HCT116 (cell line): ENCODE measurements around the gene HDHD5. TPM values are rescaled to one million over a fixed set of nuclear protein-coding genes. Genes with fewer than 3 reads are reported as not detected.

Experiments used
- ATAC-seq: fragments of 200-7000 bp; cut with Tn5 transposase; 2 replicates; pipeline ENCODE4 v1.9.1; 2020; ENCODE audit warnings: mild to moderate bottlenecking, moderate library complexity
- BruUV-seq: library from RNA; stranded (reverse); fragments of 400-500 nt; replicated peaks from 2 replicates; lab custom pipeline; 2021; lab: Mats Ljungman, UMichigan
- CTCF ChIA-PET: fragments of 300-600 bp; sonication (Branson Sonifier 250); formaldehyde crosslinking; loops from one replicate; lab custom pipeline; 2021; ENCODE audit warnings: antibody characterized with exemption; lab: Charles Lee
- POLR2A ChIA-PET: fragments of 300-600, 350-600 bp; sonication (Branson Sonifier 250); formaldehyde crosslinking; loops from one replicate; lab custom pipeline; 2021; ENCODE audit warnings: antibody characterized with exemption; lab: Charles Lee
- RAD21 ChIA-PET, 2 experiments: fragments of 300-600 bp; sonication (Branson Sonifier 250); formaldehyde crosslinking; loops; one replicate each; lab custom pipeline; 2023; ENCODE audit warnings: low total read pairs in 2 of 2; ENCODE audit not compliant: uncharacterized antibody in 2 of 2, unreplicated experiment in 2 of 2, low non-redundant PET in 1 of 2; lab: Charles Lee
- DNase-seq: peaks from one replicate; pipeline ENCODE4 v3.0.0-alpha.2; 2010; ENCODE audit warnings: low read depth, low spot score
- H2AFZ ChIP-seq: fragments of 200-600 bp; shearing (Covaris generic), sonication (generic); 2 replicates; pipeline ENCODE4 v1.6.1; 2017; ENCODE audit warnings: low read depth, mixed run types, mixed read lengths, antibody characterized with exemption, low read length; ENCODE audit not compliant: poor library complexity, severe bottlenecking
- H3K27ac ChIP-seq: 2 replicates; pipeline ENCODE4 v1.5.1; 2012; ENCODE audit warnings: low read depth, low read length
- H3K27me3 ChIP-seq: fragments of 200-600 bp; sonication (generic); 2 replicates; pipeline ENCODE4 v1.6.1; 2016; ENCODE audit warnings: mixed run types, low read length, mixed read lengths; ENCODE audit not compliant: insufficient read depth
- H3K36me3 ChIP-seq, 2 experiments: fragments of 200-500 bp in 1 of 2; fragments of 200-600 bp in 1 of 2; sonication (Bioruptor generic) in 1 of 2; sonication (generic) in 1 of 2; 2 replicates each; pipeline versions ENCODE4 v1.5.1 to v1.6.1; 2014 to 2016; ENCODE audit warnings: low read length in 2 of 2, inconsistent platforms in 1 of 2, mixed read lengths in 1 of 2, mixed run types in 1 of 2; ENCODE audit not compliant: insufficient read depth in 2 of 2, control insufficient read depth in 1 of 2
- H3K4me1 ChIP-seq, 2 experiments: fragments of 200-600 bp in 1 of 2; sonication (generic) in 1 of 2; 2 replicates each; pipeline versions ENCODE4 v1.5.1 to v1.6.1; 2012 to 2017; ENCODE audit warnings: low read length in 2 of 2, inconsistent platforms in 1 of 2, mild to moderate bottlenecking in 1 of 2, mixed read lengths in 1 of 2, mixed run types in 1 of 2, moderate library complexity in 1 of 2; ENCODE audit not compliant: insufficient read depth in 2 of 2, control insufficient read depth in 1 of 2
- H3K4me2 ChIP-seq: fragments of 200-600 bp; sonication (generic); 2 replicates; pipeline ENCODE4 v1.6.1; 2017; ENCODE audit warnings: mixed run types, low read length, mixed read lengths
- H3K4me3 ChIP-seq, 2 experiments: fragments of 200-600 bp in 1 of 2; sonication (generic) in 1 of 2; replicated peaks in 1 of 2; 2 replicates each; pipeline ENCODE4 v1.5.1; 2011 to 2016; ENCODE audit warnings: low read length in 2 of 2, control low read depth in 1 of 2, low read depth in 1 of 2, mild to moderate bottlenecking in 1 of 2, mixed read lengths in 1 of 2, mixed run types in 1 of 2
- H3K79me2 ChIP-seq: fragments of 200-600 bp; sonication (generic); 2 replicates; pipeline ENCODE4 v1.6.1; 2017; ENCODE audit warnings: mild to moderate bottlenecking, mixed run types, low read length, moderate library complexity, mixed read lengths; ENCODE audit not compliant: insufficient read depth
- H3K9ac ChIP-seq: fragments of 200-600 bp; sonication (generic); 2 replicates; pipeline ENCODE4 v1.6.1; 2016; ENCODE audit warnings: low read length, mixed read lengths
- H3K9me2 ChIP-seq: fragments of 200-600 bp; sonication (generic), shearing (Covaris generic); 2 replicates; pipeline ENCODE4 v1.6.1; 2017; ENCODE audit warnings: mixed run types, mild to moderate bottlenecking, moderate library complexity; ENCODE audit not compliant: insufficient read depth
- H3K9me3 ChIP-seq, 2 experiments: fragments of 200-500 bp in 1 of 2; fragments of 200-600 bp in 1 of 2; sonication (Bioruptor generic) in 1 of 2; sonication (generic) in 1 of 2; 2 replicates each; pipeline ENCODE4 v1.6.1; 2014 to 2017; ENCODE audit warnings: low read length in 2 of 2, mixed read lengths in 2 of 2, inconsistent platforms in 1 of 2, low read depth in 1 of 2, mild to moderate bottlenecking in 1 of 2, mixed run types in 1 of 2, moderate library complexity in 1 of 2; ENCODE audit not compliant: control insufficient read depth in 1 of 2, insufficient read depth in 1 of 2
- H4K20me1 ChIP-seq: fragments of 200-600 bp; sonication (generic), shearing (Covaris generic); 2 replicates; pipeline ENCODE4 v1.6.1; 2017; ENCODE audit warnings: mixed run types, mild to moderate bottlenecking, moderate library complexity; ENCODE audit not compliant: insufficient read depth
- CTCF ChIP-seq, 3 experiments: fragments of 200-600 bp in 1 of 3; sonication (generic) in 1 of 3; IDR thresholded peaks in 2 of 3; conservative IDR thresholded peaks in 1 of 3; 2 replicates each; pipeline ENCODE4 v1.5.1; 2012 to 2017; ENCODE audit warnings: low read depth in 2 of 3, low read length in 2 of 3, antibody characterized with exemption in 1 of 3, borderline replicate concordance in 1 of 3, control low read depth in 1 of 3, mild to moderate bottlenecking in 1 of 3, mixed read lengths in 1 of 3, mixed run types in 1 of 3, moderate library complexity in 1 of 3; ENCODE audit not compliant: insufficient read depth in 1 of 3
- POLR2A ChIP-seq: IDR thresholded peaks from 2 replicates; pipeline ENCODE4 v1.7.0; 2011; ENCODE audit warnings: borderline replicate concordance; ENCODE audit not compliant: insufficient read depth, insufficient read length; ENCODE audit errors: extremely low read depth
- POLR2AphosphoS5 ChIP-seq: IDR thresholded peaks from 2 replicates; pipeline ENCODE4 v1.6.1; 2011; ENCODE audit warnings: mild to moderate bottlenecking, low read depth, low read length, moderate library complexity
- RAD21 ChIP-seq: IDR thresholded peaks from 2 replicates; pipeline ENCODE4 v1.6.1; 2012; ENCODE audit warnings: low read depth, mild to moderate bottlenecking
- intact Hi-C: fragments of 100-400 bp; cut with micrococcal nuclease; formaldehyde crosslinking; loops from 2 replicates; pipeline ENCODE4 v1.10.0; 2022
- total RNA-seq: library from RNA; stranded (reverse); gene quantifications from one replicate; pipeline ENCODE4 v1.2.1, GENCODE V29; 2021; ENCODE audit not compliant: unreplicated experiment

The HDHD5 gene
- total RNA-seq, 1 experiment from 2014 or later, result 70.1 TPM

- DNase-seq (no peak), ATAC-seq (peak; percentile 83)
- TF ChIP-seq POLR2AphosphoS5 (no peak), CTCF (IDR thresholded peaks at IDR 0.05 in 2 of 3, conservative IDR thresholded peaks at IDR 0.05 in 1 of 3; ENCODE audit: borderline replicate concordance in 1 of 3, insufficient read depth in 1 of 3, low read depth in 2 of 3, low read length in 2 of 3) (peak; percentile 5 to 28 (median 15); a peak in 4 of 6 replicates), RAD21 (peak; percentile 42)
- CTCF ChIA-PET, result interaction anchor here (0.6 to 1.7 kb wide), 13 partner anchors 8 to 300 kb away, joined by 3 to 58 read pairs (median 4); no protein-coding TSS in a partner anchor
- Histone ChIP-seq H3K79me2 (no peaks in the 10 kb centered on the region), H3K9ac (no peak overlapping the region), H3K27ac (no peak overlapping the region), H3K4me2 (no peak overlapping the region), H3K9me2 (no peaks in the 10 kb centered on the region), H3K4me1 (no peaks in the 10 kb centered on the region), H3K9me3 (no peaks in the 10 kb centered on the region), H3K4me3 (no peak overlapping the region), H3K36me3 (no peaks in the 10 kb centered on the region), H2AFZ (no peak overlapping the region), H4K20me1 (no peaks in the 10 kb centered on the region), H3K27me3 (no peaks in the 10 kb centered on the region)
- intact Hi-C loops, result loop anchor here (2.0 kb wide), 1 partner anchor 295 kb away; no protein-coding TSS in a partner anchor
- POLR2A ChIA-PET, result no interaction called here
- RAD21 ChIA-PET, result interaction anchor here (0.6 to 1.5 kb wide), 5 partner anchors 34 to 298 kb away, joined by 3 to 13 read pairs (median 5); no protein-coding TSS in a partner anchor
- BruUV-seq, result no TSS peak
Observed at GRCh38 chr22:17205432-17205831, 46.4 kb upstream of the HDHD5 start.

GRCh38 chr22:17201285-17201945, 42.3 kb upstream of the HDHD5 start:
- POLR2A ChIA-PET, result no interaction called here

More at GRCh38 chr22:17201285-17201945, 42.3 kb upstream of the HDHD5 start:
- Histone ChIP-seq H3K9ac (no peak overlapping the region), H3K9me3 (no peaks in the 10 kb centered on the region), H2AFZ (no peak overlapping the region), H3K79me2 (no peaks in the 10 kb centered on the region), H3K27me3 (no peaks in the 10 kb centered on the region), H3K4me3 (no peak overlapping the region), H3K4me1 (no peaks in the 10 kb centered on the region), H3K9me2 (no peaks in the 10 kb centered on the region), H3K4me2 (no peak overlapping the region), H3K36me3 (no peaks in the 10 kb centered on the region), H4K20me1 (no peaks in the 10 kb centered on the region)
- RAD21 ChIA-PET, result interaction anchor here in 1 of 2 experiments (1.2 kb wide), 1 partner anchor 300 kb away, joined by 3 read pairs; no protein-coding TSS in a partner anchor
- intact Hi-C loops, result no loop called here
- no TSS peak for BruUV-seq
- ATAC-seq, result peak; percentile 49
- no peak for DNase-seq
- CTCF ChIA-PET, result interaction anchor here (0.6 to 1.3 kb wide), 7 partner anchors 9 to 383 kb away, joined by 3 to 8 read pairs (median 4); no protein-coding TSS in a partner anchor
- TF ChIP-seq POLR2A, result no peak
- peak; percentile 17 to 38 (median 28); a peak in 4 of 6 replicates for TF ChIP-seq CTCF (IDR thresholded peaks at IDR 0.05 in 2 of 3, conservative IDR thresholded peaks at IDR 0.05 in 1 of 3; ENCODE audit: borderline replicate concordance in 1 of 3, insufficient read depth in 1 of 3, low read depth in 2 of 3, low read length in 2 of 3)
- TF ChIP-seq, all 23 proteins: peak for 1
- H3K27ac ChIP-seq, result no peak overlapping the region
